Mucosa of stomach (tissue), 1 donor: Measurements from ENCODE around the gene COLEC12.

ENCODE experiments used
- H3K27me3 ChIP-seq: one replicate; pipeline ENCODE4 v1.7.0; 2013; ENCODE audit warnings: mild to moderate bottlenecking, low read length; ENCODE audit not compliant: control insufficient read depth, insufficient read depth
- H3K36me3 ChIP-seq: one replicate; pipeline ENCODE4 v1.7.0; 2013; ENCODE audit warnings: low read length; ENCODE audit not compliant: control insufficient read depth, insufficient read depth
- H3K4me1 ChIP-seq: one replicate; pipeline ENCODE4 v1.7.0; 2013; ENCODE audit warnings: mild to moderate bottlenecking, low read length; ENCODE audit not compliant: control insufficient read depth, insufficient read depth
- H3K4me3 ChIP-seq: one replicate; pipeline ENCODE4 v1.7.0; 2013; ENCODE audit warnings: low read length
- H3K9ac ChIP-seq: one replicate; pipeline ENCODE4 v1.7.0; 2013; ENCODE audit warnings: mild to moderate bottlenecking, low read length, moderate library complexity
- H3K9me3 ChIP-seq: one replicate; pipeline ENCODE4 v1.7.0; 2013; ENCODE audit warnings: mild to moderate bottlenecking, low read length, moderate library complexity; ENCODE audit not compliant: control insufficient read depth
- donor health status: Pancreatic carcinoma.

Gene COLEC12

GRCh38 chr18:500632-501405, at the start of gene COLEC12:
TSS of gene COLEC12 (minus strand) at chr18:500701. CDS start at chr18:500514, 187 bp downstream.
- Histone ChIP-seq H3K9ac (no peak within 1 kb of the TSS), H3K36me3 (no peaks in the 10 kb centered on the region), H3K9me3 (no peaks in the 10 kb centered on the region), H3K4me1 (peaks cover 14% of the 10 kb centered on the region), H3K4me3 (no peak within 1 kb of the TSS), H3K27me3 (peaks cover 38% of the 10 kb centered on the region)

DNA sequence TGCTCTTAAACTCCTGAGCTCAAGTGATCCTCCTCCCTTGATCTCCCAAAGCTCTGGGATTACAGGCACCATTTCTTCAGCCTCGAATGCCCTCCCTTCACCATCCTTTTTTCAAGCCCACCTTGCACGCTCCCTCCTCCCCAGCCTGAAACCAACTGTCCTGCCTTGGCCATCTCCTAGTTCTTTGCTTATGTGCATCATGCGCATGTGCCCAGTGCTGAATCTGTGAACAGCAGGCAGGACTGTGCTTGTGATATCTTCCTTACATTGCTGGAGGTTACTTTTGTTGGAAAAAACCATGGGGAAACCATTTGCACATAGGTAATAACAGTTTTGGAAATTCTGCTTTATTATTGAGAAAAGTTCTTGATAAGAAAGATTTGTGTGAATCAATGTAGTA, 49.5 kb upstream of the COLEC12 start:
- Histone ChIP-seq H3K36me3 (no peaks in the 10 kb centered on the region), H3K9ac (no peak overlapping the region), H3K9me3 (no peaks in the 10 kb centered on the region), H3K27me3 (no peaks in the 10 kb centered on the region), H3K4me1 (no peaks in the 10 kb centered on the region), H3K4me3 (no peak overlapping the region)

GRCh38 chr18:543447-544078, 43.1 kb upstream of the COLEC12 start:
- Histone ChIP-seq H3K4me3 (no peak overlapping the region), H3K9me3 (no peaks in the 10 kb centered on the region)

GRCh38 chr18:533995-534601, 33.6 kb upstream of the COLEC12 start:
- no peaks in the 10 kb centered on the region for H3K9me3 ChIP-seq
- H3K9ac ChIP-seq: no peak overlapping the region
- no peaks in the 10 kb centered on the region for H3K36me3 ChIP-seq
- H3K27me3 ChIP-seq: no peaks in the 10 kb centered on the region
- H3K4me1 ChIP-seq: peaks cover 7% of the 10 kb centered on the region
- no peak overlapping the region for H3K4me3 ChIP-seq

More at GRCh38 chr18:543447-544078, 43.1 kb upstream of the COLEC12 start:
- Histone ChIP-seq H3K36me3 (no peaks in the 10 kb centered on the region), H3K4me1 (no peaks in the 10 kb centered on the region), H3K9ac (no peak overlapping the region), H3K27me3 (no peaks in the 10 kb centered on the region)

- H3K4me1 ChIP-seq: peaks cover 7% of the 10 kb centered on the region
- no peaks in the 10 kb centered on the region for H3K9me3 ChIP-seq
- H3K9ac ChIP-seq: no peak overlapping the region
- no peaks in the 10 kb centered on the region for H3K36me3 ChIP-seq
- H3K27me3 ChIP-seq: no peaks in the 10 kb centered on the region
- H3K4me3 ChIP-seq: no peak overlapping the region
Measured at GRCh38 chr18:532632-533031, 32.1 kb upstream of the COLEC12 start.

- H3K9me3 ChIP-seq: no peaks in the 10 kb centered on the region
- no peaks in the 10 kb centered on the region for H3K36me3 ChIP-seq
- H3K4me3 ChIP-seq: no peak overlapping the region
- no peak overlapping the region for H3K9ac ChIP-seq
- peaks cover 7% of the 10 kb centered on the region for H3K4me1 ChIP-seq
- H3K27me3 ChIP-seq: no peaks in the 10 kb centered on the region
Measured at GRCh38 chr18:532018-532417, 31.5 kb upstream of the COLEC12 start.

DNA sequence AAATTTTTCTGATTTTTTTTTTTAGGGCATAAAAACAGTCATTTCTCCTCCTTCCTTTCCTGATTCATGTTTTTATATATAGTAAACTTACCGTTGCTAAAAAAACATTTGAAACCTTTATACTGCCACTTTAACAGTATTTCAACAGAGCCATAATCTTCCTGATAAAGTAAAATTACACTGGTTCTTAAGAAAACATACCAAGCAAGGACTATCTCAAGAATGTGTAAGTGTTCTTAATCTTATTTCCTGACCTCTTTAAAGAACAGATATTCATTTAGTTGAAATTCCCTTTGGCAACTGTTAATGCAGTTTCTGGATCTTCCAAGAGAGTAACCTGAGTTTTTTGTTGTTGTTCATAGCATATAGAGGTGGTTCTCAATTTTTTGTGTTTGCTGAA, 26.6 kb upstream of the COLEC12 start:
- Histone ChIP-seq H3K9me3 (no peaks in the 10 kb centered on the region), H3K9ac (no peak overlapping the region), H3K4me3 (no peak overlapping the region), H3K36me3 (no peaks in the 10 kb centered on the region), H3K27me3 (no peaks in the 10 kb centered on the region), H3K4me1 (peaks cover 12% of the 10 kb centered on the region)

DNA sequence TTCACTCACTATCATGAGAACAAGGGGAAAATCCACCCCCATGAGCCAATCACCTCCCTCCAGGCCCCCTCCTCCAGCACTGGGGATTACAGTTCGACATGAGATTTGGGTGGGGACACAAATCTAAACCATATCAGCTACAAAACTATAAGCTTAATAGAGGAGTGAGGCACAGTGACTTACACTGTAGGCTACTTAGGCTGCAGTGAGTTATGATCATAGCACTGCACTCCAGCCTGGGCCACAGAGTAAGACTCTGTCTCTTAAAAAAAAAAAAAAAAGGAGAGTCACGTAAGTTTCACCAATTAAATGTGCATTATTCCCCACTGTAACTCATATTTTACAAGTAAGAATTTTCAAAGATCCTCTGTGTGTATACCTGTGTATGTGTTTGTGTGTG, 26.2 kb upstream of the COLEC12 start:
- Histone ChIP-seq H3K9ac (no peak overlapping the region), H3K4me1 (peaks cover 7% of the 10 kb centered on the region), H3K9me3 (no peaks in the 10 kb centered on the region), H3K36me3 (no peaks in the 10 kb centered on the region), H3K27me3 (no peaks in the 10 kb centered on the region), H3K4me3 (no peak overlapping the region)

- Histone ChIP-seq H3K36me3 (no peaks in the 10 kb centered on the region), H3K9ac (no peak overlapping the region)
Measured at GRCh38 chr18:525036-525797, 24.7 kb upstream of the COLEC12 start.

GRCh38 chr18:524466-524865, 24.0 kb upstream of the COLEC12 start:
- H3K9ac ChIP-seq: no peak overlapping the region
- no peaks in the 10 kb centered on the region for H3K27me3 ChIP-seq
- no peak overlapping the region for H3K4me3 ChIP-seq
- H3K4me1 ChIP-seq: peaks cover 5% of the 10 kb centered on the region
- H3K36me3 ChIP-seq: no peaks in the 10 kb centered on the region
- no peaks in the 10 kb centered on the region for H3K9me3 ChIP-seq

More at GRCh38 chr18:525036-525797, 24.7 kb upstream of the COLEC12 start:
- no peaks in the 10 kb centered on the region for H3K27me3 ChIP-seq
- peaks cover 5% of the 10 kb centered on the region for H3K4me1 ChIP-seq
- H3K9me3 ChIP-seq: no peaks in the 10 kb centered on the region
- H3K4me3 ChIP-seq: no peak overlapping the region

DNA sequence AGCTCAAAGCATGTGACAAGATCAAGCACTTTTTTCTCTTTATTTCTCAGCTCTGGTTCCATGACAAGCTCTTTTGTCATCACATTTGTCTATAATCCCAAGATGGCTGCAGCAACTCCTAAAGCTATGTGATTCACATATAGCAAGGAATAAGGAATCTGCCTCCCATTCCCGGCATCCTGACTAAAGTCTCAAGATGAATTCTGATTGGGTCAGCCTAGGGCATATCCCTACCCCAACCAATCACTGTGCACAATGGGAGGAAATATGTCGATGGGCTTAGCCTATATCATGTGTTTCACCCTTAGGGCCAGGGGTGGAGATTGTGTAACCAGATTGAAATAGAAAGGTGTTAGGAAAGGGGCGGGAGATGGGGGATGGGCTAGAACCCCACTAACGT, 23.1 kb upstream of the COLEC12 start:
- H3K9me3 ChIP-seq: no peaks in the 10 kb centered on the region
- peaks cover 5% of the 10 kb centered on the region for H3K4me1 ChIP-seq
- H3K9ac ChIP-seq: no peak overlapping the region
- H3K27me3 ChIP-seq: no peaks in the 10 kb centered on the region
- no peaks in the 10 kb centered on the region for H3K36me3 ChIP-seq
- no peak overlapping the region for H3K4me3 ChIP-seq
